A549 (cell line): Measurements from ENCODE around the gene ARID5A.

ENCODE experiments used
- BHLHE40 ChIP-seq: IDR thresholded peaks from 2 replicates; pipeline ENCODE4 v1.6.1; 2012; ENCODE audit warnings: low read depth, low read length, inconsistent platforms
- CHD2 ChIP-seq: fragments of 150-350 bp; IDR thresholded peaks from 2 replicates; pipeline ENCODE4 v1.6.1; 2014; ENCODE audit warnings: low read length; ENCODE audit not compliant: partially characterized antibody
- CTCF ChIP-seq: fragments of >200 bp; sonication (Bioruptor Twin); formaldehyde crosslinking; IDR thresholded peaks from 3 replicates; pipeline ENCODE4 v1.5.1; 2016
- E2F6 ChIP-seq: IDR thresholded peaks from 2 replicates; pipeline ENCODE4 v1.6.1; 2012; ENCODE audit warnings: low read depth, borderline replicate concordance
- HDAC2 ChIP-seq: fragments of 200-600 bp; sonication (generic); IDR thresholded peaks from 2 replicates; pipeline ENCODE4 v1.6.1; 2016
- HEYL ChIP-seq: fragments of 250-450 bp; sonication (Bioruptor Pico); IDR thresholded peaks from 2 replicates; pipeline ENCODE4 v1.8.0; 2021; ENCODE audit warnings: mild to moderate bottlenecking, moderate library complexity
- JUN ChIP-seq, 2 experiments: fragments of >200 bp; sonication (Bioruptor Twin); formaldehyde crosslinking; IDR thresholded peaks; 2 replicates in 1 of 2; 3 replicates in 1 of 2; pipeline ENCODE4 v1.6.1; 2016 to 2017
- MAFK ChIP-seq: fragments of 450-650 bp; IDR thresholded peaks from 2 replicates; pipeline ENCODE4 v1.6.1; 2014; ENCODE audit not compliant: partially characterized antibody
- MYC ChIP-seq: IDR thresholded peaks from 2 replicates; pipeline ENCODE4 v1.6.1; 2012; ENCODE audit warnings: mild to moderate bottlenecking, inconsistent platforms, low read length, improper control_type of control experiment, borderline replicate concordance
- POLR2A ChIP-seq: IDR thresholded peaks from 2 replicates; pipeline ENCODE4 v1.6.1; 2012; ENCODE audit warnings: mild to moderate bottlenecking, low read length
- POLR2AphosphoS2 ChIP-seq: conservative IDR thresholded peaks from 2 replicates; pipeline ENCODE4 v1.6.1; 2012; ENCODE audit warnings: low read length, improper control_type of control experiment, inconsistent platforms
- RAD21 ChIP-seq, 2 experiments: fragments of >200 bp in 1 of 2; sonication (Bioruptor Twin) in 1 of 2; formaldehyde crosslinking in 1 of 2; IDR thresholded peaks in 1 of 2; conservative IDR thresholded peaks in 1 of 2; 2 replicates in 1 of 2; 3 replicates in 1 of 2; pipeline ENCODE4 v1.6.1; 2012 to 2018; ENCODE audit warnings: inconsistent platforms in 1 of 2
- REST ChIP-seq: fragments of 200-600 bp; sonication (generic); IDR thresholded peaks from 2 replicates; pipeline ENCODE4 v1.6.1; 2016; ENCODE audit warnings: antibody characterized with exemption, mild to moderate bottlenecking, moderate library complexity

- TF ChIP-seq HEYL (CRISPR knock-in tag) (no peak), POLR2A (no peak), JUN (IDR thresholded peaks at IDR 0.05) (no peak), CTCF (no peak), POLR2AphosphoS2 (no peak), E2F6 (no peak), CHD2 (no peak), RAD21 (conservative IDR thresholded peaks at IDR 0.05 in 1 of 2, IDR thresholded peaks at IDR 0.05 in 1 of 2) (no peak), MYC (no peak), HDAC2 (no peak), REST (no peak), MAFK (no peak), BHLHE40 (no peak)
These were observed 19.5 kb upstream of the ARID5A start for GRCh38 chr2:96517079-96517478.
